ENCODE measurements around the gene CCDC102B. TPM values are rescaled to one million over a fixed set of nuclear protein-coding genes. Genes with fewer than 3 reads are reported as not detected.
A peak's percentile ranks its signal among the peaks of the same experiment; 100 is the strongest.

CCDC102B gene
- total RNA-seq, 6 experiments from 2014 or later: 0.86 to 1.7 (median 1.2) TPM

DNA sequence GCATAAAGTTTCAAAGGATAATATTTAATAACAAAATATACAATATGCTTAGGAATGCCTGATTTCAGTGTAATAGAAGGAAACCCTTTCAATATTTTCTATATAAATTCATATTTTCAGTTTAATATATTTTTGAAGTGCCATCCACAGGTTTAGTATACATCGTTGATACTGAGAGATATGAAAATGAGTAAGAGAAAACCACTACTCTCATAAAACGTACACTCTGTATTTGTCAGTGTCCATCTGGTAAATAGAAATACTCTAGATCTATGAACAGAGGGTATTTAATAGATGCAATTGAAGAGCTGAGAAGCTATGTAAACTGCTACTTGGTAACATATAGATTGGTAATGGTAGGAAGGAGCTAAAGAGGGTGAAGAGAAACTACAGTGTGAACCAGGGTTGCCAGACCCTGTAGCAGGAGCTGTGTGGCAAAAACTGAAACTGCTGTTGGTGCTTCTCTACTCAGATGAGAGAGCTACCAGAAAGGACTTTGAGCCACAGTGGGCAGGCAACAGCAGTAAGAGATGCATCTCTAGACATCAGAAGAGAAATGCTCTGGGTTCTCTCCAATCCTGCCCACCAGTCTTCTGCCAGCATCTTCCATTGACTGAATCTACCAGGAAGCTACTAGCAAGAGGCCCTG is 187.4 kb downstream of the CCDC102B start:
- no peaks in the 10 kb centered on the region for H3K27me3 ChIP-seq
- no peak overlapping the region for H3K4me3 ChIP-seq
- WGBS (ENCODE audit: insufficient coverage, low coverage, low lambda C conversion rate, missing lambda C conversion rate): 45% methylated on average over 2 of the region's 2 CpGs
- intact Hi-C loops (cut with DNase I): no loop called here
- H3K9me3 ChIP-seq: no peaks in the 10 kb centered on the region
- no peaks in the 10 kb centered on the region for H3K36me3 ChIP-seq
- H3K4me1 ChIP-seq: peaks cover 0 to 20% (median 6%) of the 10 kb centered on the region in 4 donors
- DNase-seq (no peak), ATAC-seq (peak; percentile 64 to 87 (median 84))
- peak overlapping the region in 2 of 3 donors; percentile 42 to 47 for H3K27ac ChIP-seq
- no peak for TF ChIP-seq POLR2A (IDR thresholded peaks at IDR 0.05)
- TF ChIP-seq, protein P1, sequence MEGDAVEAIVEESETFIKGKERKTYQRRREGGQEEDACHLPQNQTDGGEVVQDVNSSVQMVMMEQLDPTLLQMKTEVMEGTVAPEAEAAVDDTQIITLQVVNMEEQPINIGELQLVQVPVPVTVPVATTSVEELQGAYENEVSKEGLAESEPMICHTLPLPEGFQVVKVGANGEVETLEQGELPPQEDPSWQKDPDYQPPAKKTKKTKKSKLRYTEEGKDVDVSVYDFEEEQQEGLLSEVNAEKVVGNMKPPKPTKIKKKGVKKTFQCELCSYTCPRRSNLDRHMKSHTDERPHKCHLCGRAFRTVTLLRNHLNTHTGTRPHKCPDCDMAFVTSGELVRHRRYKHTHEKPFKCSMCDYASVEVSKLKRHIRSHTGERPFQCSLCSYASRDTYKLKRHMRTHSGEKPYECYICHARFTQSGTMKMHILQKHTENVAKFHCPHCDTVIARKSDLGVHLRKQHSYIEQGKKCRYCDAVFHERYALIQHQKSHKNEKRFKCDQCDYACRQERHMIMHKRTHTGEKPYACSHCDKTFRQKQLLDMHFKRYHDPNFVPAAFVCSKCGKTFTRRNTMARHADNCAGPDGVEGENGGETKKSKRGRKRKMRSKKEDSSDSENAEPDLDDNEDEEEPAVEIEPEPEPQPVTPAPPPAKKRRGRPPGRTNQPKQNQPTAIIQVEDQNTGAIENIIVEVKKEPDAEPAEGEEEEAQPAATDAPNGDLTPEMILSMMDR (IDR thresholded peaks at IDR 0.05): no peak

DNA sequence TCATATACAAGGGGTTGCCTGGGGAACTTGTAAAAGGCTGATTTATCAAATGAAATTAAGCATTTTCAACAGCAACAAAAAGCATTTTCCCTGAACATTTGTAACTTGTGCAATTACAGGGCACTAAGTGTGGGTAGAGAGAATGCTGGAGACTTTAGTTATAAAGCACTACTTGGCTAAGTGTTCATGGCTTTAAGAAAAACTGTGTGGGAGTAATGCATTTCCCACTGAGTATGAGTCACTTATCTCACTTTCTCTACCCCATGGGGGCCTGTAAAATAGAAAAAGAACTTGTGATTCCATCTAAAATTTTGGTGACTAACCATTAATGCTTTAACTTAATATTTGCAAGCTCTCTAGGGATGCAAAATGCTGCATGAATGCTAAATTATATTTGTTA is 193.4 kb downstream of the CCDC102B start:
- no peaks in the 10 kb centered on the region for H3K36me3 ChIP-seq
- H3K4me1 ChIP-seq: no peaks in the 10 kb centered on the region
- TF ChIP-seq POLR2A (IDR thresholded peaks at IDR 0.05): no peak
- TF ChIP-seq, protein P1 (IDR thresholded peaks at IDR 0.05): no peak
- H3K27me3 ChIP-seq: no peaks in the 10 kb centered on the region
- no peak overlapping the region for H3K27ac ChIP-seq
- H3K9me3 ChIP-seq: no peaks in the 10 kb centered on the region
- intact Hi-C loops (cut with DNase I): no loop called here
- H3K4me3 ChIP-seq: no peak overlapping the region
- ATAC-seq: no peak
- DNase-seq: no peak

DNA sequence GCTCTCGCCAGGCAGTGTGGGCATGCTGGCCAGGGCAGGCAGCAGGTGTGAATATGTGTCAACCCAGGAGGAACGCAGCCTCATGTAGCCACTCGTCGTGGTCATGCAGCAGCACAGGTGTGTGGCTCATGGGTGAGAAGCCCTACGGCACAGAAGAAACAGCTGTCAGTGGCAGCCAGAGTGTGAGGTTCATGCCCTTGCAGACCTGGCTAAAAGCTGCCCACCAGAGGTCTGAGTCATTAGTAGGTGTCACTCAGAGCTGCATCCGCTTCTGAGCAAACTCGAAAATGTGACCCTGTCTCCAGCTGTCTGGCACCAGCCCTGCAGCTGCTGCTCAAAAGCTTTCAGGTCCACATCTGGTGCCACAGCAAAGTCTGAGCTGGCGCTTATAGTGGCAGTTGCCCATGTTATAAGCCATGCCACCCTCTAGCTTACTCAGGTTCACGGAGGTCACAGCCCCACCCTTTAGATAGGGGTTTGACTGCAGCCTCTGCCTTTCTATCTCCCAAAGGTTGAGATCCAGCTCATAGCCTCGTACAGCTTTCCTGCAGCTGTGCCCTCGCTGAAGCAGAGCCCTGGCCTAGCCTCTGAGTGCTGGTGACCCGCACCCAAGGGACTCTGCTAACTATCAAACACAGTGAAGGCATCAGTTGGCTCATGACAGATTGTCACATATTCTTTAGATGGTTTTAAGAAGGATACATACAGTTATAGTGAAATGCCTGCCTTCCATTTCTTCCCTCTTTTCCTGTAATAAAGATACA is 195.0 kb downstream of the CCDC102B start:
- Histone ChIP-seq H3K4me3 (no peak overlapping the region), H3K27me3 (no peaks in the 10 kb centered on the region), H3K27ac (no peak overlapping the region), H3K4me1 (no peaks in the 10 kb centered on the region), H3K36me3 (no peaks in the 10 kb centered on the region), H3K9me3 (no peaks in the 10 kb centered on the region)
- DNase-seq (no peak), ATAC-seq (no peak)
- intact Hi-C loops (cut with DNase I): no loop called here
- 94% methylated on average over 2 of the region's 12 CpGs for WGBS (ENCODE audit: insufficient coverage, low coverage, low lambda C conversion rate, missing lambda C conversion rate)
- no peak for TF ChIP-seq POLR2A (IDR thresholded peaks at IDR 0.05)
- TF ChIP-seq, protein P1 (IDR thresholded peaks at IDR 0.05): no peak

DNA sequence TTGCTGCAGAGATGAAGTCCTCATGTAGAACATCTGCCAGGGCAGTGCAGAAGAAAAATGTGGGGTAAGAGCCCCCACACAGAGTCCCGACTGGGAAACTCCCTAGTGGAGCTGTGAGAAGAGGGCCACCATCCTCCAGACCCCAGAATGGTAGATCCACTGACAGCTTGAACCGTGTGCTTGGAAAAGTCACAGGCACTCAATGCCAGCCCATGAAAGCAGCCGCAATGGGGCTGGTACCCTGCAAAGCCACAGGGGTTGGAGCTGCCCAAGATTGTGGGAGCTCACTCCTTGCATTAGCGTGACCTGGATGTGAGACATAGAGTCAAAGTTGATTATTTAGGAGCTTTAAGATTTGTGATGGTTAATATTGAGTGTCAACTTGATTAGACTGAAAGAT is 197.8 kb downstream of the CCDC102B start:
- Histone ChIP-seq H3K27ac (no peak overlapping the region), H3K36me3 (no peaks in the 10 kb centered on the region), H3K9me3 (no peaks in the 10 kb centered on the region), H3K4me1 (no peaks in the 10 kb centered on the region), H3K27me3 (no peaks in the 10 kb centered on the region), H3K4me3 (no peak overlapping the region)
- no CpG with 5 or more reads among the region's 4 CpGs for WGBS (ENCODE audit: insufficient coverage, low coverage, low lambda C conversion rate, missing lambda C conversion rate)
- ATAC-seq (no peak), DNase-seq (no peak)
- TF ChIP-seq POLR2A (IDR thresholded peaks at IDR 0.05): no peak
- TF ChIP-seq, protein P1 (IDR thresholded peaks at IDR 0.05): no peak
- intact Hi-C loops (cut with DNase I): no loop called here

Data from right lobe of liver (tissue), 6 donors.